BLaER1 (cell line): Measurements from ENCODE around the gene RAB9A.
A peak's percentile ranks its signal among the peaks of the same experiment; 100 is the strongest.

ENCODE experiments used
- H3K27ac ChIP-seq: shearing (Covaris generic); formaldehyde crosslinking; 2 replicates; pipeline ENCODE4 v1.8.1; 2022
- H3K27me3 ChIP-seq: shearing (Covaris generic); formaldehyde crosslinking; 2 replicates; pipeline ENCODE4 v1.8.1; 2022
- H3K36me3 ChIP-seq: shearing (Covaris generic); formaldehyde crosslinking; 2 replicates; pipeline ENCODE4 v1.8.1; 2022
- H3K4me1 ChIP-seq: shearing (Covaris generic); formaldehyde crosslinking; 2 replicates; pipeline ENCODE4 v1.8.1; 2022
- H3K4me2 ChIP-seq: shearing (Covaris generic); formaldehyde crosslinking; 2 replicates; pipeline ENCODE4 v1.8.1; 2022
- H3K4me3 ChIP-seq: shearing (Covaris generic); formaldehyde crosslinking; 2 replicates; pipeline ENCODE4 v1.8.1; 2022
- H3K9ac ChIP-seq: shearing (Covaris generic); formaldehyde crosslinking; 2 replicates; pipeline ENCODE4 v1.8.1; 2022
- H3K9me3 ChIP-seq: shearing (Covaris generic); formaldehyde crosslinking; 2 replicates; pipeline ENCODE4 v1.8.1; 2022
- H4K20me1 ChIP-seq: shearing (Covaris generic); formaldehyde crosslinking; 2 replicates; pipeline ENCODE4 v1.8.1; 2022
- Cebpa-rat ChIP-seq: shearing (Covaris generic); IDR thresholded peaks from 2 replicates; pipeline ENCODE4 v1.8.1; 2022

RAB9A gene

DNA sequence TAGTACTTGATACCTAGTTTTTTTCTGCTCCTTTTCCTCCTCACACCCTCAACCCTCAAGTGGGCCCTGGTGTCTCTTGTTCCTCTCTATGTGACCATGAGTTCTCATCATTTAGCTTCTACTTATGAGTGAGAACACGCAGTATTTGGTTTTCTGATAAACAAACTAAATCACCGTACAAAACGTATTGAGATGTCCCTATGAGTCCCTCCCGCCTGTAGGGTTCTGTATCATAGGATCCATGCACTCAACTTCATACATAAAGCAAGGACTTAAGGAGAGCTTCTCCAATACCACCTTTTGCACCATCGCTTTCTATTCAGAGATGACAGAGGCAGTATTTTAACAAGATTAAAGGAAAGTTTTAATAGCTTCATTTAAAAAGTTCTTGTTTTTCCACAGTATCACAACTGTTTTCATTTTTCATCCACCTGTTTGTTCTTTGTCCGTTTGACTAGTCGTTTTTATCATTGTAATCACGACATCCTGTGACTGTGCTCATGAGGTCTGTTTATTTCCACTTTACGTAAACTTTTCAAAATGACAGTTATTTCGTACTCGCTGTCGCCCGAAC, 457 bp upstream of the RAB9A start:
- no peaks in the 10 kb centered on the region for H3K36me3 ChIP-seq
- peak overlapping the region; percentile 76 for H3K4me3 ChIP-seq
- H3K4me2 ChIP-seq = peak overlapping the region; percentile 71
- peak overlapping the region; percentile 83 for H3K9ac ChIP-seq
- no peak overlapping the region for H3K27ac ChIP-seq
- TF ChIP-seq Cebpa-rat = no peak
- no peaks in the 10 kb centered on the region for H3K9me3 ChIP-seq
- H4K20me1 ChIP-seq = peaks cover 49% of the 10 kb centered on the region
- H3K27me3 ChIP-seq = peaks cover 98% of the 10 kb centered on the region
- peaks cover 31% of the 10 kb centered on the region for H3K4me1 ChIP-seq

DNA sequence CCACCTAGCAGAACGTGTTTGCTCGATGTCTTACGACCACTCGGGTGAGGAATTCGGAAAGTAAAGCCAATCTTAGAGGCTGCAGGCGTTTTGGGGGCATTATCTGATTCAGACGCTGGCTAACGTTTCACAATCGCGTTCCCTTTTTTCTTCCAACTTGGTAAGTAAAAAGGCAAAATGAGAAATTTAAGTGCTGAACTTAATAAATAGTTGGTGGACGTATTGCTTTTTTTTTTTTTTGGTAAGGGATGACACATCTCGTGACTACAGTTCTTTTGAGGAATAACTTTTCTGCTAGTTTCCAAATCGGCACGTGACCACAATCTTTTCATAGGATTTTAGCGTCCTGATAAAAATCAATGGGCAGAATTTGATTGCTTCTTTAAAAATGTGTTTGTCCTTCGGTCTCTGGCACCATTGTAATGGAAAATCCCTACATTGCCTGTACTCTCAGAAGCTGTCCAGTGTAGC, 848 bp downstream of the RAB9A start:
- peak overlapping the region; percentile 87 for H3K27ac ChIP-seq
- peak overlapping the region; percentile 83 for H3K9ac ChIP-seq
- peaks cover 98% of the 10 kb centered on the region for H3K27me3 ChIP-seq
- no peak for TF ChIP-seq Cebpa-rat
- no peaks in the 10 kb centered on the region for H3K36me3 ChIP-seq
- peak overlapping the region; percentile 76 for H3K4me3 ChIP-seq
- H3K9me3 ChIP-seq = no peaks in the 10 kb centered on the region
- peaks cover 44% of the 10 kb centered on the region for H3K4me1 ChIP-seq
- peak overlapping the region; percentile 71 for H3K4me2 ChIP-seq
- H4K20me1 ChIP-seq = peaks cover 62% of the 10 kb centered on the region

DNA sequence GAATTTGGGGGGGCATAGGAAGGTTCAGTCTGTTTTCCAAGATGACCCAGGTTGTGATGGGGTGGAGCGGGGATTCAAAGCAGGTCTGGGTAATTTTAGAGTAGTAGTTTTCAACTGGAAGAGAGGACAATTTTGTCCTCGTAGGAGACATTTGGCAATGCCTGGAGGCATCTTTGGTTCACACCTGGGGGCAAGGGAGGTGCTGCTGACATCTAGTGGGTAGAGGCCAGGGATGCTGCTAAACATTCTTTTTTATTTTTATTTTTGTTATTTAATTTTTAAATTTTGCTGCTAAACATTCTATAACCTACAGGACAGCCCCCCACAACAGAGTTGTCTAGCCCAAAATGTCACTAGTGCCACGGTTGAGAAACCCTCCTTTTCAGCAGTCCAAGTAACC, 1.9 kb downstream of the RAB9A start:
- Histone ChIP-seq H3K9ac (peak overlapping the region; percentile 83; the same call in 1 of the 2 replicates), H3K4me2 (peak overlapping the region; percentile 71), H4K20me1 (peaks cover 73% of the 10 kb centered on the region), H3K9me3 (no peaks in the 10 kb centered on the region), H3K27ac (peak overlapping the region; percentile 87; the same call in 1 of the 2 replicates), H3K4me3 (peak overlapping the region; percentile 76), H3K4me1 (peaks cover 54% of the 10 kb centered on the region), H3K36me3 (no peaks in the 10 kb centered on the region), H3K27me3 (peaks cover 98% of the 10 kb centered on the region)
- TF ChIP-seq Cebpa-rat = no peak

DNA sequence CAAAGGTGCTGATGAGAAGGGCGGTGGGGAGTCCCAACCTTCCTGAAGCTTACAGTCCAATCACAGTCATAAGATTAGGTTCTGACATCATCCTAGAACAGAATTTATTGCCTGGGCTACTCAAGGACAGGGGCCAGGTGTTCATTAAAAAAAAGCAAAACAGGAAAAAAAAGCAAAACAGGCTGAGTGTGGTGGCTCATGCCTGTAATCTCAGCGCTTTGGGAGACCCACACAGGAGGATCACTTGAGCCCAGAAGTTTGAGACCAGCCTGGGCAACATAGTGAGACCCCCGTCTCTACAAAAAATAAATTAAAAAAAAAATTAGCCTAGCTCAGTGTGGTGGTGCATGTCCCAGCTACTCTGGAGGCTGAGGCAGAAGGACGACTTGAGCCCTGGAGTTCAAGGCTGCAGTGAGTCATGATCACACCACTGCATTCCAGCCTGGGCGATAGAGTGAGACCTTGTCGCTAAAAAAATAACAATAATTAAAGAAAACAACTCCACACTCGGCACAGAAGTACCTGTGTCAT, 3.0 kb downstream of the RAB9A start:
- Histone ChIP-seq H3K9ac (no peak overlapping the region), H3K4me2 (peak overlapping the region; percentile 71), H4K20me1 (peaks cover 84% of the 10 kb centered on the region), H3K36me3 (no peaks in the 10 kb centered on the region), H3K4me3 (no peak overlapping the region), H3K27ac (no peak overlapping the region), H3K4me1 (peaks cover 65% of the 10 kb centered on the region), H3K9me3 (no peaks in the 10 kb centered on the region), H3K27me3 (peaks cover 100% of the 10 kb centered on the region)
- no peak for TF ChIP-seq Cebpa-rat

DNA sequence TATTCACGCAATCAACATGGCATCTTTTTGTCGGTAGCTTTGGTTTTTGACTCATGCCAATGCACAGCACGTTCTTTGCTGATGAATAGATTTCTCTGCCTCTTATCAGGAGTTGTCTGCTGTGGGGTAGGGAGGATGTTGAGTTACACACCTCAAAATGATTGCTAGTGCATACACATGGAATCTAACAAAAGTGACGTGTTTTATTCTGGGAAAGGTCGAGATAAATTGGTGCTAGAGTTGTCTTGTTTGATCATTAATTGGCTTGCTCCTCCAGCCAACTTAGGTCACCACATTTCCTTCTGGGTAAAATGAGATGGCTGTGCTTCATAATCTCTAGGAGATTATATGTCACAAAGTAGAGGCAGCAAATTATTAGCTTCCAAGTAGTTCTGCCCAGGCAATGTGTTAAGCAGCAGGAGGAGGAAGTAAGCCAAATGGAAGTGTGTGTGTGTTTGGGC, 3.9 kb downstream of the RAB9A start:
- Histone ChIP-seq H3K27me3 (peaks cover 100% of the 10 kb centered on the region), H3K4me3 (no peak overlapping the region), H3K4me1 (peaks cover 74% of the 10 kb centered on the region), H3K9ac (no peak overlapping the region), H3K4me2 (peak overlapping the region; percentile 76), H3K27ac (no peak overlapping the region), H3K36me3 (no peaks in the 10 kb centered on the region), H4K20me1 (peaks cover 93% of the 10 kb centered on the region), H3K9me3 (no peaks in the 10 kb centered on the region)
- TF ChIP-seq Cebpa-rat = no peak

DNA sequence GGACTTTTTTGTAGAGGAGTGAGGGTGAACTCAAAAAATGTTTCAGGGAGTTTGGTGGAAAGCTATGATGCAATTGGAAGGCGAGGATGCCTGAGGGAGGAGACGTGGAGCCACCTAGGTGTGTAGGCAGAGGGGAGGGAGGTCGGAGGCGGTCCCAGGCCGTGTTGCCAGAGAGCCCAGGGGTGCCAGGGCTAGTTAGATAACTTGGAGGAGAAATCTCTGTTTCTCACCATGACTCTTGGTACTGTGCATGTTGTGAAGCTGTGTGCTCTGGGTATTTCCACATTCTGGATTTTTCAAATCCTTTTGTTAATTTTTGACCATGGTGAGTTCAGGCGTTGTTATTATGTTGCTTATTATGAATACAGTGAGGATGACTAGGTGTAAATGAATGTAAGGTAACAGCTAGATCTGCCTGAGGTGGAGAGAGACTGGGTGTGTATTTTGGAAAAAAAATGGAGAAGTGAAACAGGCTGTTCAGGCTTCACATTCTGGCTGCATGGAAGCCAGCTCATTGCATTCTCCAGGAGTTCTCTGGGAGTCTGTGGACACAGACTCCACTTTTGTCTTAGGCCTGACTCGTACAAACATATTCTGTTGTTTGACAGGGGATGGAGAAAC, 4.5 kb downstream of the RAB9A start:
- no peak for TF ChIP-seq Cebpa-rat
- peaks cover 99% of the 10 kb centered on the region for H4K20me1 ChIP-seq
- H3K4me1 ChIP-seq = peaks cover 79% of the 10 kb centered on the region
- peaks cover 95% of the 10 kb centered on the region for H3K27me3 ChIP-seq
- no peak overlapping the region for H3K27ac ChIP-seq
- no peak overlapping the region for H3K4me3 ChIP-seq
- no peaks in the 10 kb centered on the region for H3K36me3 ChIP-seq
- H3K4me2 ChIP-seq = peak overlapping the region; percentile 76
- no peak overlapping the region; the same call in 1 of the 2 replicates for H3K9ac ChIP-seq
- H3K9me3 ChIP-seq = no peaks in the 10 kb centered on the region

DNA sequence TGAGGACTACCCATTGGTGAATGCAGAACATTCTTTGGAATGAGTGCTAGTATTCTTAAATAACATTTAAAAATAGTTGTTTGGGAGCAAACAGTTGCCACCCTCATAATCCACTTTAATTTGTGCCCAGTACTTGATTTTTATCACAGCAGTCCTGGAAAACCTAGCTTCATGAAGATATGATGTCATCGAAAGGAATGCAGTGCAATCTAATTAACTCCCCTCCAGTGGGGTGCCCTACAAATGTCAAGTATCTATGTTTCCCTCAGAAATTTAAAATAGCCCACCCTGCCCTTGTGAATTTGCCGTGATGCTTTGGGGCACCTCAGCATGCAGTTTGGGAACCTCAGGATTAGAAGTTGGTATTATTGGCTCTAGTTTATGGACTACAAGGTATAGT, 5.4 kb downstream of the RAB9A start:
- Histone ChIP-seq H3K9ac (no peak overlapping the region), H3K27me3 (peaks cover 86% of the 10 kb centered on the region), H4K20me1 (peaks cover 99% of the 10 kb centered on the region), H3K4me2 (peak overlapping the region; percentile 76), H3K4me1 (peaks cover 83% of the 10 kb centered on the region), H3K4me3 (peak overlapping the region; percentile 40), H3K9me3 (no peaks in the 10 kb centered on the region), H3K27ac (0 out of 2 replicates have a peak overlapping the region, but pooled peaks have one; percentile 18), H3K36me3 (no peaks in the 10 kb centered on the region)
- no peak for TF ChIP-seq Cebpa-rat

DNA sequence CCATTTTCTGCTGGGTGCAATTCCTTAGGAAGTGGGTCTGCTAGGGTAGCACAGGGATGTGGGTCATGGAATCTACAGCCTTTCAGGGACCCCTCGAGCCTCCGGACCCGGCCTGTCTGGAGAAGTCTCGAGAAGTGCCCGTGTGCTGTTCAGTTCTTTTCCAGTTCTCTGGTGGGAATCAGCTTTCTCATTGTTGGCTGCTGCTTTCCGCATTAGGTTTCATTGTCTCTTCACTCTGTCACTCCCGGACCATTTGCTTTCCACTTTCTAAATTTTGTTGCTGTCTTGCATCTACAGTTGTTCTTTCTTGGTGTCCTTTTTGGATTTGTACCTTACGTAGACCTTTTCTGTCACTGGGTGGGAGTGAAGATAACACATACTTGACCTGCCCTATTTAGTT, 6.1 kb downstream of the RAB9A start:
- Histone ChIP-seq H3K9me3 (no peaks in the 10 kb centered on the region), H3K4me2 (peak overlapping the region; percentile 76), H4K20me1 (peaks cover 99% of the 10 kb centered on the region), H3K36me3 (no peaks in the 10 kb centered on the region), H3K27me3 (peaks cover 82% of the 10 kb centered on the region), H3K4me3 (peak overlapping the region; percentile 40), H3K9ac (no peak overlapping the region), H3K4me1 (peaks cover 83% of the 10 kb centered on the region), H3K27ac (peak overlapping the region; percentile 18; the same call in 1 of the 2 replicates)
- no peak for TF ChIP-seq Cebpa-rat

DNA sequence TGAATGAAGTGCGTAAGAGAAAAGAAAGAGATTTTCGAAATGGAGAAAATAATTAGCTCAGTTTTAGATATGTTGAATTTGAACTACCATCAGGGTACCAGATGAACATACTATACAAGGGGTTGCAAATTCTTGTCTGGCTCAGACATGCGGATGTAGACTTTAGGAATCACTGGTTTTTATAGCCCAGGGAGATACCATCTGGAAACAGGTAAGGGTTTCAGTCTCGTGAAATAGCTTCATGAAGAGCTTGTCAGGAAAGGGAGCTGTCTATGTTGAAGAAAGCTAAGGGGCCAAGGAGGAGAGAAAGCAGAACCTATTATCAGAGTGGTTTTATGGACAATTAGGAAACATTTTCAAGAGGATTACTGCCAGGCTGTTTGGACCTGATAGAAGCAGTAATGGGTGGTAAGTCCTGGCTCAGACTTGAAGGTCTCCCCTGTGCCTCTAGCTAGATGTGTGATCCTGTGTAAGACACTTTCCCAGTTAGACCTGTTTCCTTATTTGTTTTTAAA, 6.7 kb downstream of the RAB9A start:
- H3K27me3 ChIP-seq = peaks cover 77% of the 10 kb centered on the region
- H3K27ac ChIP-seq = no peak overlapping the region
- H3K4me2 ChIP-seq = peak overlapping the region; percentile 38; the same call in 1 of the 2 replicates
- H3K9me3 ChIP-seq = no peaks in the 10 kb centered on the region
- no peaks in the 10 kb centered on the region for H3K36me3 ChIP-seq
- no peak overlapping the region for H3K9ac ChIP-seq
- H4K20me1 ChIP-seq = peaks cover 99% of the 10 kb centered on the region
- TF ChIP-seq Cebpa-rat = no peak
- no peak overlapping the region for H3K4me3 ChIP-seq
- peaks cover 81% of the 10 kb centered on the region for H3K4me1 ChIP-seq

DNA sequence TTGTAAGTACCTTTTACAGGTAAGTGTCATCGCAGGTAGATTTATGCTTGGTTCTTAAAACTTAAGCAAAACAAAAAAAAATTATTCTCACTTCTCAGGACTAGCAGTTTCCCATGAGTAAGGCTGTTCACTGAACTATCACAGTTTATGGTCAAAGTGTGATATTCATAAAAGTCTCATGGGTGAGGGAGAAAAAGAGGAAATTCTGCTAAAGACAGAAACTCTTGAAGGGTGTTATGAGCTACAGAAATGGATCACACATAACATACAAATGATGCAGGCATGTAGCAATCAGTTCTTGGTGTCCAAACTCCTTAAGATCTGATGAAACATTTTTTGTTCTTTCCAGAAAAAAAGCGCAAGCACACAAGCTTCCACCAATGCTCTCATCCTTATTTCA, 8.5 kb downstream of the RAB9A start:
- Histone ChIP-seq H3K4me3 (no peak overlapping the region), H3K4me1 (peaks cover 73% of the 10 kb centered on the region), H3K27me3 (peaks cover 71% of the 10 kb centered on the region), H4K20me1 (peaks cover 100% of the 10 kb centered on the region), H3K27ac (no peak overlapping the region), H3K9me3 (no peaks in the 10 kb centered on the region), H3K9ac (no peak overlapping the region), H3K4me2 (peak overlapping the region; percentile 38), H3K36me3 (no peaks in the 10 kb centered on the region)
- no peak for TF ChIP-seq Cebpa-rat
